Liver (tissue), 9 donors: ENCODE results near the gene TRPC4. TPM values are rescaled to one million over a fixed set of nuclear protein-coding genes. Genes with fewer than 3 reads are reported as not detected.

Experiments used
- DNase-seq: peaks from one replicate; pipeline ENCODE4 v3.0.0-alpha.2; 2017; ENCODE audit warnings: low spot score
- H3K27ac ChIP-seq, 2 donors: one replicate each; pipeline ENCODE4 v1.7.0; 2013; ENCODE audit warnings: inconsistent platforms in 2 of 2, low read length in 2 of 2, control low read depth in 1 of 2, low read depth in 1 of 2, mild to moderate bottlenecking in 1 of 2
- H3K27me3 ChIP-seq, 4 donors: one replicate each; pipeline versions ENCODE4 v1.6.1 to v1.7.0; 2013; ENCODE audit warnings: low read length in 3 of 4, inconsistent platforms in 1 of 4, mild to moderate bottlenecking in 1 of 4, moderate library complexity in 1 of 4; ENCODE audit not compliant: control insufficient read depth in 4 of 4, insufficient read depth in 4 of 4
- H3K36me3 ChIP-seq, 4 donors: one replicate each; pipeline versions ENCODE4 v1.6.1 to v1.7.0; 2013; ENCODE audit warnings: low read length in 3 of 4, mild to moderate bottlenecking in 3 of 4, low read depth in 1 of 4, moderate library complexity in 1 of 4; ENCODE audit not compliant: control insufficient read depth in 4 of 4, insufficient read depth in 3 of 4
- H3K4me1 ChIP-seq, 4 donors: one replicate each; pipeline versions ENCODE4 v1.6.1 to v1.7.0; 2013; ENCODE audit warnings: low read length in 3 of 4, mild to moderate bottlenecking in 3 of 4, moderate library complexity in 1 of 4; ENCODE audit not compliant: control insufficient read depth in 4 of 4, insufficient read depth in 4 of 4
- H3K4me3 ChIP-seq, 3 donors: one replicate each; pipeline versions ENCODE4 v1.6.1 to v1.7.0; 2013; ENCODE audit warnings: low read length in 3 of 3, control low read depth in 1 of 3, low read depth in 1 of 3, mild to moderate bottlenecking in 1 of 3
- H3K9ac ChIP-seq, 2 donors: one replicate each; pipeline ENCODE4 v1.7.0; 2013; ENCODE audit warnings: low read length in 2 of 2, mild to moderate bottlenecking in 2 of 2, moderate library complexity in 2 of 2, control low read depth in 1 of 2, low read depth in 1 of 2
- H3K9me3 ChIP-seq, 4 donors: one replicate each; pipeline versions ENCODE4 v1.6.1 to v1.7.0; 2013; ENCODE audit warnings: low read length in 3 of 4; ENCODE audit not compliant: control insufficient read depth in 4 of 4
- CTCF ChIP-seq: fragments of 150-350 bp; IDR thresholded peaks from 2 replicates; pipeline ENCODE4 v1.5.1; 2017; ENCODE audit warnings: improper control_type of control experiment, low read depth, low read length; ENCODE audit not compliant: missing input control
- EGR1 ChIP-seq, 2 donors: IDR thresholded peaks; 2 replicates each; pipeline ENCODE4 v1.6.1; 2016 to 2018; ENCODE audit warnings: antibody characterized with exemption in 2 of 2, low read depth in 2 of 2
- FOXA1 ChIP-seq: IDR thresholded peaks from 2 replicates; pipeline ENCODE4 v1.6.1; 2016; ENCODE audit warnings: antibody characterized with exemption
- FOXA2 ChIP-seq: IDR thresholded peaks from 2 replicates; pipeline ENCODE4 v1.6.1; 2016; ENCODE audit warnings: antibody characterized with exemption
- GABPA ChIP-seq, 2 donors: IDR thresholded peaks in 1 of 2; conservative IDR thresholded peaks in 1 of 2; 2 replicates each; pipeline ENCODE4 v1.6.1; 2016; ENCODE audit warnings: antibody characterized with exemption in 2 of 2, mild to moderate bottlenecking in 1 of 2, moderate library complexity in 1 of 2
- HNF4A ChIP-seq, 2 donors: conservative IDR thresholded peaks; 2 replicates each; pipeline ENCODE4 v1.6.1; 2016; ENCODE audit warnings: antibody characterized with exemption in 2 of 2, mild to moderate bottlenecking in 2 of 2
- HNF4G ChIP-seq: IDR thresholded peaks from 2 replicates; pipeline ENCODE4 v1.6.1; 2016; ENCODE audit warnings: antibody characterized with exemption
- JUND ChIP-seq, 2 donors: IDR thresholded peaks; 2 replicates each; pipeline ENCODE4 v1.6.1; 2016; ENCODE audit warnings: antibody characterized with exemption in 2 of 2
- MAX ChIP-seq: IDR thresholded peaks from 2 replicates; pipeline ENCODE4 v1.6.1; 2016; ENCODE audit warnings: antibody characterized with exemption
- NR2F2 ChIP-seq: IDR thresholded peaks from 2 replicates; pipeline ENCODE4 v1.6.1; 2016; ENCODE audit warnings: antibody characterized with exemption
- RAD21 ChIP-seq, 2 donors: IDR thresholded peaks; 2 replicates each; pipeline ENCODE4 v1.6.1; 2016; ENCODE audit warnings: antibody characterized with exemption in 2 of 2, mild to moderate bottlenecking in 2 of 2
- REST ChIP-seq: IDR thresholded peaks from 2 replicates; pipeline ENCODE4 v1.6.1; 2016; ENCODE audit warnings: antibody characterized with exemption, mild to moderate bottlenecking
- SP1 ChIP-seq: IDR thresholded peaks from 2 replicates; pipeline ENCODE4 v1.6.1; 2018; ENCODE audit warnings: antibody characterized with exemption, mild to moderate bottlenecking
- TAF1 ChIP-seq: conservative IDR thresholded peaks from 2 replicates; pipeline ENCODE4 v1.6.1; 2016; ENCODE audit warnings: antibody characterized with exemption, mild to moderate bottlenecking
- YY1 ChIP-seq: IDR thresholded peaks from 2 replicates; pipeline ENCODE4 v1.6.1; 2016; ENCODE audit warnings: antibody characterized with exemption, mild to moderate bottlenecking
- ZBTB33 ChIP-seq: IDR thresholded peaks from 2 replicates; pipeline ENCODE4 v1.6.1; 2016; ENCODE audit warnings: antibody characterized with exemption
- WGBS: extraction: QIAGEN DNeasy Blood & Tissue Kit; methylation state at CpG from one replicate; pipeline ENCODE4 v1.1.7; 2013; 5-methylcytosine and 5-hydroxymethylcytosine counted together
- polyA plus RNA-seq, 2 donors: library from polyadenylated mRNA; stranded (reverse) in 1 of 2; unstranded in 1 of 2; fragments of 200-250 nt in 1 of 2; fragments of >200 nt in 1 of 2; fragmentation: Nextera tagmentation in 1 of 2; extraction: Ambion mirVana in 1 of 2; gene quantifications; one replicate each; pipeline versions ENCODE4 v1.2.1 to v1.2.3, GENCODE V29; 2013 to 2015
- total RNA-seq, 2 donors: library from RNA; depleted of rRNA; stranded (reverse); fragments of >200 nt; gene quantifications; one replicate each; pipeline ENCODE4 v1.2.3, GENCODE V29; 2014
- donor health status: healthy.
- donor health status: healthy.
- donor health status: healthy.
- donor health status: healthy.
- donor health status: healthy.

TRPC4 gene
- total and polyA plus RNA-seq, 4 donors, result 0.04 to 0.17 (median 0.05) TPM; not detected in 1

- DNase-seq, result no peak
- H3K4me3 ChIP-seq, result no peak overlapping the region
- no peaks in the 10 kb centered on the region for H3K27me3 ChIP-seq
- TF ChIP-seq CTCF (no peak), HNF4A (conservative IDR thresholded peaks at IDR 0.05) (no peak), FOXA1 (no peak), NR2F2 (no peak), JUND (IDR thresholded peaks at IDR 0.05) (no peak), FOXA2 (no peak), YY1 (no peak), MAX (no peak), SP1 (no peak), RAD21 (IDR thresholded peaks at IDR 0.05) (no peak), REST (no peak), HNF4G (no peak), GABPA (IDR thresholded peaks at IDR 0.05 in 1 of 2, conservative IDR thresholded peaks at IDR 0.05 in 1 of 2) (no peak)
- H3K36me3 ChIP-seq, result no peaks in the 10 kb centered on the region
- peaks cover 0 to 2% (median 0%) of the 10 kb centered on the region in 4 donors for H3K9me3 ChIP-seq
- WGBS, result 83% methylated on average over 4 of the region's 4 CpGs
- H3K4me1 ChIP-seq, result no peaks in the 10 kb centered on the region
- H3K9ac ChIP-seq, result no peak overlapping the region
- no peak overlapping the region for H3K27ac ChIP-seq
These were observed 36.2 kb downstream of the TRPC4 start for GRCh38 chr13:37833411-37833810.

GRCh38 chr13:37816276-37816675, 53.3 kb downstream of the TRPC4 start:
- no peaks in the 10 kb centered on the region for H3K4me1 ChIP-seq
- no peak overlapping the region for H3K27ac ChIP-seq
- no peaks in the 10 kb centered on the region for H3K36me3 ChIP-seq
- peaks cover 0 to 5% (median 2%) of the 10 kb centered on the region in 4 donors for H3K9me3 ChIP-seq
- H3K4me3 ChIP-seq, result no peak overlapping the region
- no peak for TF ChIP-seq MAX
- TF ChIP-seq ZBTB33, result no peak
- no peak for TF ChIP-seq EGR1 (IDR thresholded peaks at IDR 0.05; ENCODE audit: low read depth in 2 of 2)
- TF ChIP-seq GABPA (IDR thresholded peaks at IDR 0.05 in 1 of 2, conservative IDR thresholded peaks at IDR 0.05 in 1 of 2), result no peak
- TF ChIP-seq HNF4G, result no peak
- TF ChIP-seq SP1, result no peak
- TF ChIP-seq REST, result no peak
- TF ChIP-seq FOXA1, result no peak
- no peak for TF ChIP-seq TAF1
- TF ChIP-seq HNF4A (conservative IDR thresholded peaks at IDR 0.05), result no peak
- 63% methylated on average over 1 of the region's 1 CpG for WGBS
- H3K27me3 ChIP-seq, result no peaks in the 10 kb centered on the region
- no peak for DNase-seq
- no peak overlapping the region for H3K9ac ChIP-seq
